B cell (primary cell): ENCODE results near the gene NAV1. TPM values are rescaled to one million over a fixed set of nuclear protein-coding genes. Genes with fewer than 3 reads are reported as not detected.

ENCODE experiments used
- ATAC-seq: fragments of 200-7000 bp; cut with Tn5 transposase; one replicate; pipeline ENCODE4 v1.10.0; 2021; ENCODE audit warnings: low read depth, mild to moderate bottlenecking, moderate number of reproducible peaks, moderate library complexity
- CTCF ChIA-PET: fragments of 350-600 bp; sonication (Branson Sonifier 250); formaldehyde crosslinking; loops from one replicate; lab custom pipeline; 2021; ENCODE audit warnings: antibody characterized with exemption, inconsistent platforms; lab: Charles Lee
- POLR2A ChIA-PET: fragments of 350-600 bp; sonication (Branson Sonifier 250); formaldehyde crosslinking; loops from one replicate; lab custom pipeline; 2021; ENCODE audit warnings: antibody characterized with exemption; lab: Charles Lee
- DNase-seq: peaks from one replicate; pipeline ENCODE4 v3.0.0; 2013
- H2AFZ ChIP-seq: 2 replicates; pipeline ENCODE4 v1.6.1; 2012; ENCODE audit warnings: mild to moderate bottlenecking, low read depth, low read length; ENCODE audit not compliant: insufficient read depth, poor library complexity, severe bottlenecking
- H3K27ac ChIP-seq, 2 donors: 1 replicate in 1 of 2; 2 replicates in 1 of 2; pipeline ENCODE4 v1.5.1; 2012 to 2013; ENCODE audit warnings: low read length in 2 of 2, mild to moderate bottlenecking in 2 of 2, moderate library complexity in 1 of 2
- H3K27me3 ChIP-seq, 4 experiments: fragments of 200-600 bp in 1 of 4; sonication (generic) in 1 of 4; replicated peaks in 1 of 4; 1 replicate in 2 of 4; 2 replicates in 2 of 4; pipeline versions ENCODE4 v1.6.1 to v1.7.0; 2013 to 2016; ENCODE audit warnings: low read length in 3 of 4, mild to moderate bottlenecking in 2 of 4, mixed read lengths in 1 of 4, moderate library complexity in 1 of 4; ENCODE audit not compliant: insufficient read depth in 4 of 4, control insufficient read depth in 3 of 4; ENCODE audit errors: control extremely low read depth in 1 of 4
- H3K36me3 ChIP-seq, 2 experiments: replicated peaks in 1 of 2; 1 replicate in 1 of 2; 2 replicates in 1 of 2; pipeline versions ENCODE4 v1.6.1 to v1.7.1; 2013; ENCODE audit warnings: low read length in 1 of 2; ENCODE audit not compliant: insufficient read depth in 2 of 2, control insufficient read depth in 1 of 2; ENCODE audit errors: control extremely low read depth in 1 of 2, extremely low read depth in 1 of 2
- H3K4me1 ChIP-seq, 2 donors: fragments of 200-600 bp in 1 of 2; sonication (generic) in 1 of 2; 1 replicate in 1 of 2; 2 replicates in 1 of 2; pipeline versions ENCODE4 v1.5.1 to v1.6.1; 2013 to 2017; ENCODE audit warnings: low read length in 2 of 2; ENCODE audit not compliant: control insufficient read depth in 2 of 2, insufficient read depth in 2 of 2
- H3K4me2 ChIP-seq: replicated peaks from 2 replicates; pipeline ENCODE3; 2012; ENCODE audit warnings: mild to moderate bottlenecking, low read depth, low read length; ENCODE audit not compliant: poor library complexity, severe bottlenecking
- H3K4me3 ChIP-seq, 5 experiments: fragments of 200-600 bp in 1 of 5; sonication (generic) in 1 of 5; 1 replicate in 3 of 5; 2 replicates in 2 of 5; pipeline versions ENCODE4 v1.5.1 to v1.7.0; 2011 to 2016; ENCODE audit warnings: low read length in 4 of 5, mild to moderate bottlenecking in 4 of 5, low read depth in 2 of 5, control low read depth in 1 of 5, moderate library complexity in 1 of 5; ENCODE audit not compliant: insufficient read depth in 1 of 5; ENCODE audit errors: control extremely low read depth in 1 of 5, extremely low read depth in 1 of 5
- H3K79me2 ChIP-seq: fragments of 200-600 bp; sonication (generic); one replicate; pipeline ENCODE4 v1.6.0; 2016; ENCODE audit warnings: low read length; ENCODE audit not compliant: control insufficient read depth, insufficient read depth
- H3K9ac ChIP-seq: fragments of 200-600 bp; sonication (generic); 2 replicates; pipeline ENCODE4 v1.6.1; 2017; ENCODE audit warnings: mild to moderate bottlenecking, low read length, moderate library complexity
- H3K9me3 ChIP-seq, 3 donors: one replicate each; pipeline versions ENCODE4 v1.6.1 to v1.7.1; 2013; ENCODE audit warnings: low read length in 2 of 3; ENCODE audit not compliant: control insufficient read depth in 2 of 3, insufficient read depth in 1 of 3; ENCODE audit errors: control extremely low read depth in 1 of 3
- H4K20me1 ChIP-seq: 2 replicates; pipeline ENCODE4 v1.6.0; 2012; ENCODE audit warnings: mild to moderate bottlenecking, low read length; ENCODE audit not compliant: insufficient read depth, control insufficient read depth, poor library complexity, severe bottlenecking
- H3K27ac Mint-ChIP-seq: one replicate; pipeline ENCODE4 v1.8.0; 2021; ENCODE audit warnings: mixed read lengths
- H3K27me3 Mint-ChIP-seq: one replicate; pipeline ENCODE4 v1.8.0; 2021; ENCODE audit warnings: mixed read lengths
- H3K4me1 Mint-ChIP-seq: one replicate; pipeline ENCODE4 v1.8.0; 2021; ENCODE audit warnings: mixed read lengths
- H3K4me3 Mint-ChIP-seq: one replicate; pipeline ENCODE4 v1.8.0; 2021; ENCODE audit warnings: mixed read lengths
- H3K9me3 Mint-ChIP-seq: one replicate; pipeline ENCODE4 v1.8.0; 2022; ENCODE audit warnings: mixed read lengths; ENCODE audit not compliant: insufficient read depth
- CTCF ChIP-seq: fragments of 200-600 bp; IDR thresholded peaks from one replicate; pipeline ENCODE4 v1.8.0; 2022; ENCODE audit warnings: antibody characterized with exemption, mild to moderate bottlenecking
- EZH2 ChIP-seq: IDR thresholded peaks from 2 replicates; pipeline ENCODE4 v1.6.1; 2012; ENCODE audit warnings: borderline replicate concordance, low read depth, mild to moderate bottlenecking, moderate library complexity, low read length; ENCODE audit not compliant: insufficient read depth, poor library complexity, severe bottlenecking
- WGBS: methylation state at CpG from one replicate; pipeline ENCODE4 v1.1.5; 2013; ENCODE audit warnings: missing lambda C conversion rate; ENCODE audit not compliant: insufficient coverage; 5-methylcytosine and 5-hydroxymethylcytosine counted together
- intact Hi-C: fragments of 100-400 bp; cut with micrococcal nuclease; formaldehyde crosslinking; loops from one replicate; pipeline ENCODE4 v1.10.0; 2022
- polyA plus RNA-seq: library from polyadenylated mRNA; depleted of rRNA; stranded (reverse); fragments of >200 nt; gene quantifications from 2 replicates; pipeline ENCODE4 v1.2.3, GENCODE V29; 2012
- total RNA-seq, 2 donors: library from RNA; stranded (reverse); fragments of 120-200 nt in 1 of 2; gene quantifications; 1 replicate in 1 of 2; 2 replicates in 1 of 2; pipeline versions ENCODE4 v1.2.3 to v1.2.4, GENCODE V29; 2013 to 2022

Gene NAV1
- total and polyA plus RNA-seq, 2 donors (not counting 1 experiment from before 2014, with no cell fraction given) = 1.5 to 4.3 TPM

GRCh38 chr1:201495551-201496295 is 43.2 kb upstream of the NAV1 start:
- Histone ChIP-seq H3K27ac (no peak overlapping the region), H4K20me1 (no peaks in the 10 kb centered on the region), H3K4me1 (no peaks in the 10 kb centered on the region), H3K4me2 (no peak overlapping the region), H2AFZ (no peak overlapping the region), H3K9ac (no peak overlapping the region), H3K79me2 (peaks cover 16% of the 10 kb centered on the region), H3K36me3 (peaks cover 0 to 21% of the 10 kb centered on the region in 2 experiments), H3K4me3 (no peak overlapping the region), H3K9me3 (peaks cover 0 to 10% (median 0%) of the 10 kb centered on the region in 3 donors), H3K27me3 (no peaks in the 10 kb centered on the region)
- H3K27ac Mint-ChIP-seq = no peak overlapping the region
- ATAC-seq (no peak), DNase-seq (no peak)
- H3K9me3 Mint-ChIP-seq = no peaks in the 10 kb centered on the region
- H3K4me1 Mint-ChIP-seq = no peaks in the 10 kb centered on the region
- H3K27me3 Mint-ChIP-seq = no peaks in the 10 kb centered on the region
- intact Hi-C loops = no loop called here
- POLR2A ChIA-PET = no interaction called here
- CTCF ChIA-PET = interaction anchor here (1.2 to 6.1 kb wide), 4 partner anchors 11 to 48 kb away, joined by 3 to 46 read pairs (median 5); partner anchors contain the start of gene CSRP1
- whole genome bisulfite sequencing = 92% methylated on average over 9 of the region's 11 CpGs
- TF ChIP-seq CTCF (no peak), EZH2 (no peak)
- H3K4me3 Mint-ChIP-seq = no peak overlapping the region

GRCh38 chr1:201496296-201496690 is 42.6 kb upstream of the NAV1 start:
- Mint-ChIP-seq H3K9me3 (no peaks in the 10 kb centered on the region), H3K27me3 (no peaks in the 10 kb centered on the region), H3K4me1 (no peaks in the 10 kb centered on the region), H3K27ac (no peak overlapping the region), H3K4me3 (no peak overlapping the region)
- Histone ChIP-seq H3K27me3 (no peaks in the 10 kb centered on the region), H3K9ac (no peak overlapping the region), H3K36me3 (peaks cover 0 to 21% of the 10 kb centered on the region in 2 experiments), H2AFZ (no peak overlapping the region), H3K79me2 (peaks cover 21% of the 10 kb centered on the region), H3K27ac (no peak overlapping the region), H3K9me3 (peaks cover 0 to 10% (median 0%) of the 10 kb centered on the region in 3 donors), H4K20me1 (no peaks in the 10 kb centered on the region), H3K4me3 (no peak overlapping the region), H3K4me1 (no peaks in the 10 kb centered on the region), H3K4me2 (no peak overlapping the region)
- CTCF ChIA-PET = interaction anchor here (1.2 to 6.1 kb wide), 4 partner anchors 11 to 49 kb away, joined by 3 to 46 read pairs (median 5); partner anchors contain the start of gene CSRP1
- POLR2A ChIA-PET = no interaction called here
- DNase-seq (no peak), ATAC-seq (no peak)
- no peak for TF ChIP-seq EZH2
- no peak for TF ChIP-seq CTCF
- 95% methylated on average over 7 of the region's 8 CpGs for WGBS
- intact Hi-C loops = no loop called here
